Fibroblast of skin of right biceps (primary cell): ENCODE results near the gene UMPS.

Experiments
- DNase-seq: peaks from one replicate; pipeline ENCODE4 v3.0.0-alpha.2; 2013

UMPS gene

DNA sequence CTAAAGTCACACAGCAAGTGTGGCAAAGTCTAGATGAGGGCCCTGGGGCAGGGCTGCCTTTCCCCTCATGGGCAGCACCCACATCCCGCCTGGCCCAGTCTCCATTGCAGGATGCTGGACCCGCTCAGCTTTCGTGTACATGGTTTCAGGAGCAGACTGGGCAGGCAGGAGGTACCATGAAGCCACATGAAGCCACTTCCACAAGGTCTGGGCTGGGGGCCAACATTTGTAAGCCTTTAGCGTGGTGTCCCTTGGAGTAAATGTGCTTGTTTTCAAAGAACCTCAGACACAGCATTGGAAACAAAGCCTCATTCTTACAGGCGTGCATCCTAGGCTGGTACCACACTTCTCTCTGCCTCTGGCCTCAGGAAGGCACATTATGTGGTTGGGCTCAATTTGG is 34.5 kb downstream of the UMPS start:
- DNase-seq, result no peak

DNA sequence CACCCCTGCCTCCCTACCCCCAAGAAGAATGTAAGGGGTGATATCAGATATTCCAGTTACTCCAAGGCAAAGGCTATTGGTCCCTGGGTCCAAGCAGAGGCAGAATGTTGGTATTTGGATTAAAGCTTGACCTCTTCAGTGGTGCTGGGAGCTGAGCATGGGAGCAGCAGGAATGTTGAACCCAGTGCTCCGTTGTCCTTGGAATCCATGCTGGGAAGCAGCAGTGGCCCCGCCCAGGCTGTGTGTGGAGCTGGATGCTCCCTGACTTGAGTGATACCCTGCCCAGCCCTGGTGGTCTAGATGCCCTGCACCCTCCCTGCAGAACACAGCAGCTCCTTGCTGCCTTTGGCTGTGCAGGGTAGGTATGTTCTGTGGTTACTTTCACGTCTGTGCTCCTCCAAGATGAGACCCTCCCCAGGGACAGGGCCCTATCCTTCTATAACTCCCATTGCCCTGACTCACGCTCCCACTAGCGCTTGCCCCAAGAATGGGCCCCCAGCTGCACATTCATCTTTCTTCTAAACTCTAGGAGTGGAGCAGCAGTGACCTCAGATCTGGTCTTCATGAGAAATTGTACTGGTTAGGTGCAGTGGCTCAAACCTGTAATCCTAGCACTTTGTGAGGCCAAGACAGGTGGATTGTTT is 35.1 kb downstream of the UMPS start:
- DNase-seq, result no peak

DNA sequence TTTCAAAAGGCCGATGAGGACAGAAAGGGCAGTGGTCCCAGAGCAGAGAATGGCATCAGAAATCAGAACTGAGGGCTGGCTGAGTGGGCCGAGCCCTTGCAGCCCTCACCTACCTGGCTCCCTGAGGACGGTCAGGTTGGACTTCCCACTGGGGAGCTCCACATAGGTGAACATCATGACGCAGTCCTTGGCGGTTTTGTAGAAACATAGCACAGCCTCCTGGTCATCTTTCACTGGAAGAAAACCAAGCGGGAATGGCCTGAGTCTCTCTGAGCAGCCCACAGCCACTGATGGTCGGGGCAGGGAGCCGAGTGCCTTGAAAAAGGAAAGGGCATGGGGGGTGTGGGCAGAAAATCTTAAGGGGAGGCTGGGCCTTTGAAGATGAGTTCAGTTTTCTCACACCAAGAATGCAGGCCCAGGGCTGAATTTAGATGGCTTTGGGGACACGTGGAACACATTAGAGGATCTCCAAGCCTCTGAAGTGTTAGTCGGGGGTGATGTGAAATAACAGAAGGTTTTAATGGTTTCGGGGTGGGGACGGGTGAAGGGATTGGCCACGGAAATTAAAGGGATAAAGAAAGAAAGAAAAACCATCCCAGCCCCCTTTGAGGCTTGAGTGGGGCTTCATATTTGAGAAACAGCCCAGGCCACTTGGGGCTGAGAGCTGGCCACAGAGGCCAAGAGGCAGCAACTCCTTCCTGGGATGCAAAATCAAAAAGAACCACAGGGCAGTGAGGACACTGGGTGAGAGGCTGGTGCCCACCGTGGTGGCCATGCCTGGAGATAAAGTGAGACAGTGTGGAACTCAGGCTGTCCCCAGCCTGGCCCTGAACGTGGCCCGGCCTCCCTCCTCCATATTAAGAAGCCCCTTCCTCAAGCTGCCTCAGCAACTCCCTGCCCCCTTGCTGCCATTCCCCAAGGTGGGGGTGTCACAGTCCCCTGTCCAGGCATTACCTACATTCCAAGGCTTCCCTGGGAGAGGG is 36.2 kb downstream of the UMPS start:
- no peak for DNase-seq

DNA sequence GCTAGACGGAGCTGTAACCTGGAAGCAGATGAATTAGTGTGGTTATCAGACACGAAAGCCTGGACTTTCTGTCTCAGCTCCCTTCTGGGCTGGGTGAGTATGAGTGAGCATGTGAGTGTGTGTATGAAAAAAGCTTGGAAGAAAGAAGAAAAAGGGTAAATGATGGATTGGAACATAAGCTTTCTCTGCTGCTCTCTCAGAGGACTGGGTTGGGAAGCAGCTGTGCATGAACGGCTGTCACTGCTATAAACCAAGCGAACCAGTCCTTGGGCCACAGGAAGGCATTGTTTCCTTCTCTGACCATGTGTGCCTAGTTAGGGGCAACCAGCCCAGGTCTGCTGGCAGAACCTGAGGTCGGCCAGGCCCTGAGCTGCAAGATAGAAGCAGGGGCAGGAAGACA is 37.0 kb downstream of the UMPS start:
- DNase-seq, result no peak

DNA sequence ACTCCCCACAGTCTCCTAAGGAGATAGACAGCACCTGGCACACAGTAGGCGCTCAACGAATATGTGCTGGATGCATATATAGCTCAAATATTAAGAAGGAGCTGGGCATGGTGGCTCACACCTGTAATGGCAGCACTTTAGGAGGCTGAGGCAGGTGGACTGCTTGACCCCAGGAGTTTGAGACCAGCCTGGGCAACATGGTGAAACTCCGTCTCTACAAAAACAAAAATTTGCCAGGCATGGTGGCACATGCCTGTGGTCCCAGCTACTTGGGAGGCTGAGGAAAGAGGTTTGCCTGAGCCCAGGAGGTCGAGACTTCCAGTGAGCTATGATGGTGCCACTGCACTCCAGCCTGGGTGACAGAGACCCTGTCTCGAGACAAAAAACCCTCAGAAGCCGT is 37.4 kb downstream of the UMPS start:
- no peak for DNase-seq

DNA sequence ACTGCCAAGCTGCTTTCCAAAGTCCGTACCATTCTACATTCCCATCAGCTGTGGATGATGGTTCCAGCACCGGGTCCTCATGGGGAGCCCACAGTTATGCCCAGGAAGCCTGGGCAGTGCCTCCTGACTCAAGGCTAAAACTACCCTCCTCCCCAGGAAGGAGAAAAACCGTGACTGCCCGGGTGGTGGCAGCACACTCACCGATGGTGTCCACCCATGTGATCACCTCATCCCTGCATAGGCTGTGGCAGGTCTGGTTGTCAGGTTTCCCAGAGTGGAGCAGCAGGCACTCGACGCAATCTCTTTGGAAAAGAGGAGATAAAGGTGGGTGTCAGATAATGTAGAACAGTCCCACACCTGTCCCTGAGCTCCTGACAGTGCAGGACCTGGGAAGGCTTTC is 38.6 kb downstream of the UMPS start:
- DNase-seq, result no peak

DNA sequence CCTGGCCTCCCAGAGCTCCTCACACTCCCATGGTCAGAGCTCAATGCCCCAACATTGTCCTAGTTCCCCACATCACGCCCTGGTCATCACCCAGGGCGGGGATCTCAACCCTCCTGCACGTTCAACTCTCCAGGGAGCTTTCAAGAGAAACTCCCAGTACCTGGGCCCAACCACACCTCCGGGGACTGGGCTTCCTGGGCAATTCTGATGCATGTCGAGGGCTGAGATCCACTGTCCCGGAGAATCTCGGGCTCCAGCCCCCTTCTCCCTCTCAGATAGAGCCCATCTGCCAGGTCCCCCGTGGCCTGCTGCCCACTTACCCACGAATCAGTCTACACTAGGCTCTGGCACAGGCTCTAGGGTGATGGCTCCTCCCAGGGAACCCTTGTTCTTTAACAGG is 39.2 kb downstream of the UMPS start:
- DNase-seq, result no peak

DNA sequence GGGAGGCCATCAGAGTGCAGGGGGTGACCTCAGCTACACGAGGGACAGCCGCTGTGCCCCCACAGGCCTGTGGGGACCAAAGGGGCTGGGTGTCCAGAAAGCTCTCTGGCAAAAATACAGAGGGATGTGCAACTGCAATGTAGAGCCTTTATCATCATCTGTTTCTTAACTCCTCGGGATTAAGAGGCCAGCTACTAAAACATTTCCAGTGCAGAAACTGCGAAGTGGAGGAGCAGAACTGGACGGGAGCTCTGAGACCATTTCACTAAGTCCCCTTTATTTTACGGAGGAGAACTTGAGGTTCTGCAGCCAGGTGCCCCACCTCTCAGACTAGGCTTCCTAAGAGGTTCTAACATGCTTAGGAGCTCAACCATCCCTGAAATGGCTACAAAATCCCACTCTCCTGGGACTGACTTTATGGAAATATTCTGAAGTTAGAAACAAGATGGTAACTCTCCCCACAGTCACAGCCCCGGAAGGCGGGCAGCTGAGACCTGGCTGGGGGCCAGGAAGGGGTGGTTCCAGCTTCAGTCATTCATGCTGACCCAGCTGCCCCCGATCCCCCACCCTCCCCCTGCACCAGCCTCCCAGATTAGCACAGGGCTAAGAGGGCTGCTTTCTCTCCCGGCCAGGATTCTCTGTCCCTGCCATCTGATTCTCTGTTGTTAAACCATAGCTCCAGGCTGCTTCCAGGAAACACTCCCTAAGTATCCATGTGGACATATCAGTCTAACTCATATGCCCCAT is 40.3 kb downstream of the UMPS start:
- DNase-seq, result no peak

DNA sequence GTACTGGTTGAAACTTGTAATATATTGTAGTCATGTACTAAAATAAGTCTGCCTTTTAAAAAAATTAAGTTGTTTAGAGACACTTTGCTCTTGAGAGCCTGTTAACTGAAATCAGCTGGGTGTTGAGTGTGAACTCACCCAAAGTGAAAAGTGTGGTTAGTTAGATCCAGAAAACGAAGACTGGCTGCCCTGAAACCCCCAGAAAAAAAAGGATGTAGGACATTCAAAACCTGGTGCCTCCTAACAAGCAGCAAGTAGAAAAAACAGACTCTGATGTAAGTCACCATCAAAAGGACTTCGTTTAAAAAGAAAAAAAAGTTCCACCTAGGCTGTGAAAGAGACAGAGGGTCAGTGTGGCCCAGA is 40.8 kb downstream of the UMPS start:
- no peak for DNase-seq

DNA sequence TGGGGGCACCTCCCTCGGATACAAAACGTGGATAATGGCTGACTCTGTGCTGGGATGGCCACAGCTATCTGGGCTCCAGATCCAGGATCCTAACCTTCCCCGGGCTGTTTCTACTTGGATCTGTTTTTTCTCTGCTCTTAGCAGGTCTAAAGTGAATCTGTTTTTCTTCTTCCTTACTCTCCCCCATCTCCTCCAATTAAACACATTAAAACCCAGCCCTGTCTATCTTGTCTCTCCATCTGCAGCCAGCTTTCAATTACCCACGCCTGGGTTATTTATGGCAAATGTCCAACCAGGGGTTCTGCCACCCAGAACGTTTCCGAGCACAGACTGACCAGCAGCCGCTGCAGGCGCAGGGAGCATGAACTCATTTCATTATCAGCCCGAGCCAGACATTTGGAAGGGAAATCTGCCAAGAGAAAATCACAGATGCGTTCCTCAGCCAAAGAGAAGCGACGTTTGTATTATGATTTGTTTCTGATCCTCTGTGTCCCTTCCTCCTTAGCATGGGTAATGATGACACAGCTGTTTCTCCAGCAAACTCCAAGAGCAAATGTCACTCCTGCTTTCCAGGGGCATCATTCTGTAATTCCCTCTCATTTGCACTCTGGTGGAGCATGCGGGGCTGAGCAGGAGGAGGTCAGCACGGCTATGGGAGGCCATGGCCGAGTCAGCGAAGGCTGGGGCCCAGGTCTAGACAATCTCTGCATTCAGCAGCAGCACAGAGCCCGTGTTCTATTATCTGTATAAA is 42.0 kb downstream of the UMPS start:
- peak; percentile 70 for DNase-seq

DNA sequence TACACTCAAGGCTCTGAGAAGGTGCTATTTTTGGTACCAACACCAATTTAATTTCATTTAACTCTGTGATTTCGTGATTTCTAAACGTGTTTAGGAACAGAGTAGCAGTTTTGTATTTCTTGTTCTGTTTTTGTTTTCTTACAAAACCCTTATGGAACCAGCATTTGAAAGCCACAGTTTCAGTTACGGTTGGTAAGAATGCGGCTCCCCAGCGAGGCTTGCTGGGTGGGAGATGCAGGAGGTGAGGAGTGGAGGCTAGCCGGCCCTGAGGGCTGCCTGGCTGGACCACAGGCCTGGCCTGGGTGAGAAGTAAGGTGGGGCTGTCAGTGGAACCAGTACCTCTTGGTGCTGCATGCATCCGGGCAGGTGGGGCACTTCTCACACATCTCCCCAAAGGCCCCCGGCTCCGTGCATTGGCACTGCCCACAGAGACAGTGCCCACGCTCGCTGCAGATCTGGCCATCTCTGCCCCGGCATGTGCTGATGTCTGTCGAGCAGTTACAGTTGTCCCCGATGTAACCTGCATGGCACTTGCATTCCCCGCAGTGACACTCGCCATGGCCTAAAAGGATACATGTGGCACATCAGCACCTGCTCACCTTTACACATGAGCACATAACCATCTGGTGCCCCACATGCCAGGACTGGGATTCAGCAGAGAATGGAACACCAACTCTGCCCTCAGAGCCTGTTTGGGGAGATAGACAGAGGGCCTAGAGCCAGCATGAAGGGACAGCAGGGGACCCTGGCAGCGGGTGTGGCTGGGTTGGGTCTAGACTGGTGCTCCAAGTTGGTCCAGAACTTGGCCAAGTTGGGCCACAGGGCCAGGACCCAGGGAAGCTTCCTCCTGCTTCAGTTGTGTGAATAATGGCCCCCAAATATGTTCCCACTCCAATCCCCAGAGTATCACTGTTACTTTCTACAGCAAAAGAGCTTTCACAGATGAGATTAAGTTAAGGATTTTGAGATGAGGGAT is 43.4 kb downstream of the UMPS start:
- DNase-seq, result no peak

DNA sequence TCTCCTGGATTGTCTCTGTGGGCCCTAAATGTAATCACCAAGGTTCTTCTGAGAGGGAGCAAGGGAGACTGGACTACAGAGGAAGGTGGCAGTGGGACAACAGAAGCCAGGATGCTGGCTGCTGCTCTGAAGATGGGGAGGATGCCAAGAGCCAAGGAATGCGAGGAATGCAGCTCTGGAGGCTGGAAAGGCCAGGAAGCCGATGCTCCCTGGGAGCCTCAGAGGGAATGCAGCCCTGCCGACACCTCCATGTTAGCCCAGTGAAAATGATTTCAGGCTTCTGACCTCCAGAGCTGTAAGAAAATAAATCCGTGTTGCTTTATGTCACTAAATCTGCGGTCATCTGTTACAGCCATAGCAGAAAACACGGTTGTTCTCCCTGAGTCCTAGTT is 44.1 kb downstream of the UMPS start:
- peak; percentile 91 for DNase-seq

DNA sequence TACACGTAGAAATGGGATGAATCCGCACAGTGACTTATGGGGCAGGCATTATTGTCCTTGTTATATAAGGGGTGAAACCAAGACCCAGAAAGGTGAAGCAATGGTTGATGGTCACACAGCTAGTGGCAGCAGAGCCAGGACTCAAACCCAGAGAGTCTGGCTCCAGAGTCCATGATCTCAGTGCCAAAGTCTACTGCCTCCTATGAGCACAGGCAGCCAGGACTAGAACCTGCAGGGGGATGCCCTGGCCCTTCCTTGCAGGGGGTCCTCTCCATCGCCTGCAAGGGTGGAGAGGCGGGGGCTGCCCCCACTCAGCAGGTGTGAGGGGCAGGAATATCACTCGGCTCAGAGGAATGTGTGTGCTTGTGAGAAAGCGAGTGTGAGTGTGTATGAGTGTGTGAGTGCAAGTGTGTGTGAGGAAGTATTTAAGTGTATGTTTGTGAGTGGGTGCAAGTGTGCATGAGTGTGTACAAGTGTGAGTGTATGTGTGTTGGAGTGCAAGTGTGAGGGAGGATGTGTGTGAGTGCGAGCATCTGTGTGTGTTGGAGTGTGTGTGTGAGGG is 44.7 kb downstream of the UMPS start:
- no peak for DNase-seq

DNA sequence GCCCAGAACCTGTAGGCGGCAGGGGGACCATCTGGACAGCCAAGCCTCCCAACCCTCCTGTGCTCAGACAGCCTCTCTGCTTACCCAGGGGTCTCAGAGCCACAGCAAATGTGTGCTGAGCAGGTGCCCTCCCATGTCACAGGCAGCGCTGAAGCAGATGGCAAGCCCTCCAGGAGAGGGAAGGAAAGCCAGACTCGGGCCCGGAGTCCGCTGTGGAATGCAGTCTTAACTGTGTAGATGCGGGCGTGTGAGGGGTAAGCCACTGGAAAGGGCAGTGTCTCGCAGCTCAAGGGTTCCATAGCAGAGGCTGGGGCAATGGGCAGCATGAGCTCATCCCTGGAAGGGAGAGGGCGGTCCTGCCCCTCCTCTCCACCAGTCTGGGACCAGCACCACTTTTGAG is 45.6 kb downstream of the UMPS start:
- no peak for DNase-seq

DNA sequence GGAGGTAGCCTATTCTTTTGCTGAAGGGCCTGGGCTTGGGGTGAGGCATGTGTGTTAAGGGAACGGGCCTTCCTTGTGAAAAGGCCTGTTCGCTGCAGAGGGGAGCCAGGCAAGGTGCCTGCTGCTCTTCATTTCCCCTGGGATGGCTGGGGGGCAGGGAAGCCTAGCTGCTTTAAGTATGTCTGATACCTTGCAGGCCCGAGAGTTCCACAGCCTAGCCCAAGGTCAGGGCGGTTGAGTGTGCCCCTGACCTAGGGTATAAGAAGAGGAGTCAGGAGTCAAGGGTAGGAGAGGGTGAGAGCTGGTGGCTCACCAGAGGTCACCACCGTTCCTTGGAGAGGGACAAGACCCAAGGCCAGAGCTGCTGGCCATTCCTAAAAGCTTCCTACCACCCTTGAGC is 46.6 kb downstream of the UMPS start:
- DNase-seq, result no peak

DNA sequence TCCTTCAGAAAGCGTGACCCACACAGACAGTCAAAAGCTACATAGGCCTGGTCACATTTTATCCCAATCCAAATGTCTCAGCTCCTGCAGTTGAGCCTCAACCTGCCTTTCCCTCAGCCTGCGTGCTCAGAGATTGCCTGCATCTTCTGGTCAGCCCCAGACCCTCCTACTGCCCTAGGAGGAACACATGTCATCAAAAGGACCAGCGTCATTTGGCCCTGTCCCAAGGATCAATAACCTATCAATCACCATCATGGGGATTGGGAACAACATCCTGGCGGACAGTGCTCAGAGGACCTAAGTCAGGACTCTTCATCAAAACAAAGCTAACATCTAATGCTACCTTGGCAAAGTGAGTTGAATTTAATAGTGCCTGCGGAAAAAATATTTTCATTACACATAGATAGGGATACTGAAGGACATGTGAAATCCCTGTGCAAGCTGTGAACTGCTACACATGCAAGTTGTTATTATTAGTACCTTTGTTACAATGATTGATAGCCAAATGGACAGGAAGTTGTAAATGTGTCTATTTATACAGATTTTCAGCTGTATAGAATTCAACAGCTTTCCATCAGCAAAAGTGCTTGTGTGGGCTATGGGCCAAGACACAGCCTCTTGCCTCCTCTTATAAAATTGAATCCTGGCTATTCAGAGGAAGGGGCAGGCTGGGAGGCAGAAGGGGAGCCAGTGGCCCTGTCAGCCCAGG is 47.7 kb downstream of the UMPS start:
- DNase-seq, result no peak

DNA sequence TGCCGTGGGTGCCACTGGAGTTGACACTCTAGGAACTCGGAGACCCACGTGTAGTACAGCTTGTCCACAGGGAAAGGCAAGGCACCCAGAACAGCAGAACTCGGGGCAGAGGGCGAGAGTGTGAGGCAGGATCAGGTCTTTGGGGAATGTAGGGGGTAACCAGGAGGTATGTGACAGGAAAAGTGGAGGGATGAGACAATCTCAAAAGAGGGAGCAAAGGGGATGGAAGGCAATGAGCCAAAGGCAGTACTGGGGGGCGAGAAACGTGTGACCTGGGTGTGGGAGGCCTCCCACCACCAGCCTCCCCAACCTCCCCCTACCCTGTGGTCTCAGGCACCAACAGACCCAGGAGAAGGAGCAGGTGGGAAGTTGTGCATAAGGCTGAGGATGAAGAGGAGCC is 48.9 kb downstream of the UMPS start:
- DNase-seq, result no peak

DNA sequence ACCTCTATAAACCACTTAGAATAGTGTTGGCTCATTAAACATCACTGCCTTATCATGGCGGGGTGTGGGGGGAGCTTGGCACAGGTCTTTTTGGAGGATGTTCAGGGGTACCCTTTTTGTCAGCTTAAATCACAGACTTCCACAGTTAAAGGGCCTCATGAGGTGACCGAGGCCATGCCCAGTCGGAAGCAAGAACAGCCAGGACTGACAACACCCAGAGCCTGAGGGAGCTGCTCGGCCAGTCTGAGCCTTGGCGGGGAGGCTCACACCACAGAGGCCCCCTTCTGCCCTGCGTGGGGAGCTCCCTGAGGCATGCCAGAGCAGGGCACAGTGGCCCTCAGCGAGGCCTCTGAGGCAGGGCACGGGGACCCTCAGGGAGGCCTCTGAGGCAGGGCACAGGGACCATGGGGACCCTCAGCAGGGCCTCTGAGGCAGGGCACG is 49.5 kb downstream of the UMPS start:
- no peak for DNase-seq

DNA sequence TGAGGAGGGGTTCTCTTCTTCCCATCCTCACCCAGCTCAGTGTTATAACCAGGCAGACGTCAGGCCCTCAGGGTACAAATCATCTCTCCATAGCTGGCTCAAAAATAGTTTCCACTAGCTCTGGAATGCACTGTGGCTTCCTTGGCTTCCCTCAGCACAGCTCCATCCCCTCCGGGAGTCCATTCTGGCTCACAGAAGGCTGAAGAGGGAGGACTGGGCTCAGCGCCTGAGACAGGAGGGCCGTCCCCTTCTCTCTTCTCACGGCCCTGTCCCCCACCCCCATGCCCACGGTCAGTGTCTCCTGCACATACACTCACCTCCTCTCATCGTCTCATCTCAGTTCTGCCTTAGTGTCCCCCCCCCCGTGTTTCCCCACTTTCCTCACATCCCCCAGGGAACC is 50.1 kb downstream of the UMPS start:
- peak; percentile 92 for DNase-seq

DNA sequence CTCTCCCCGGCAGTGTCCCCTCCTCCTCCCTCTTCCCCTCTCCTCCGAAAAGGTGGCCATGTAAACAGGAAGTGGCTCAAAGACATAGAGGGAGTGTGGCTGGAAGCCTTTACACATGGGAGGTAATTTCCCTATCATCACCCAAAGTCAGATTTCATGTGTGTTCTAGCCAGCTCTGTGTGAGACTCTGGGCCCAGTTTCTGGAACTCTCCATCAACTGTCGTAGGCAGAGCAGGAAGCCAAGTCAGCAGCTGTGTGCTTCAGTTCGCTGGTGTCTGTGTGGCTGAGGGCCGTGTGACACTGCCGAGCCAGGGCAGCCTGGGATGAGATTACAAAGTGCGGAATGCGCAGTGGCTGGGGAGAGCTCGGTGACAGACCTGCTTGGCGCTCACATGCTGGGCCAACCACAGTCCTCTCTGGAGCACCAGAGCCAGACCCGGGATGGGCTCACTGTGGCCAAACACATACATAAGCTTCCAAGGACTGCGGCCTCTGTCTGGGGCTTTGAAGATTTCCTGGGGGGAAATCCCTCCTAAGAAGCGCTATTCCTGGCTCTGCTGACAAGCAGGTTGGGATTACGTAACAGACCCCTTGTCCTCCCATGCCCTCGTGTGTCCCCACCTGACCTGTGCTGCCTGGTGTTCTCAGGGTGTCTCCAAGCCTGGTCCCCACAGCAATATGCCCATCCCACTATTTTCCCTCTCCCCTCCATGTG is 50.7 kb downstream of the UMPS start:
- peak; percentile 80 for DNase-seq
